AG20443 (cell line): ENCODE results near the gene CHRM1.
A peak's percentile ranks its signal among the peaks of the same experiment; 100 is the strongest.
"Not testable (repeated sequence)": the region's sequence is repeated elsewhere in the genome, so short reads cannot be mapped to it uniquely, and the experiment has no call there.

Experiments used
- DNase-seq: peaks from one replicate; pipeline ENCODE4 v3.0.0; 2012; ENCODE audit warnings: low spot score, mixed read lengths

The CHRM1 gene

GRCh38 chr11:62921201-62921572 lies at the start of gene CHRM1:
Gene CHRM1 (minus strand): TSS chr11:62921363. CDS start chr11:62911100, 10,263 bp downstream.
- DNase-seq, result no peak

- DNase-seq, result no peak
Measured at GRCh38 chr11:62965574-62965973, 44.4 kb upstream of the CHRM1 start.

GRCh38 chr11:62962391-62962790 lies 41.2 kb upstream of the CHRM1 start:
- DNase-seq, result no peak

- DNase-seq, result no peak
Measured at GRCh38 chr11:62961017-62961570, 39.9 kb upstream of the CHRM1 start.

GRCh38 chr11:62959422-62959980 lies 38.3 kb upstream of the CHRM1 start:
- no peak for DNase-seq

- DNase-seq, result peak; percentile 27
Measured at GRCh38 chr11:62958547-62959421, 37.6 kb upstream of the CHRM1 start.

- DNase-seq, result no peak
Measured at GRCh38 chr11:62957147-62957546, 36.0 kb upstream of the CHRM1 start.

GRCh38 chr11:62954478-62954877 lies 33.3 kb upstream of the CHRM1 start:
- DNase-seq, result no peak

- no peak for DNase-seq
Measured at GRCh38 chr11:62953811-62954210, 32.6 kb upstream of the CHRM1 start.

GRCh38 chr11:62948765-62949320 lies 27.7 kb upstream of the CHRM1 start:
- no peak for DNase-seq

GRCh38 chr11:62945538-62945937 lies 24.4 kb upstream of the CHRM1 start:
- DNase-seq, result not testable (repeated sequence)

- DNase-seq, result not testable (repeated sequence)
Measured at GRCh38 chr11:62937528-62937927, 16.4 kb upstream of the CHRM1 start.

GRCh38 chr11:62934496-62934785 lies 13.3 kb upstream of the CHRM1 start:
- DNase-seq, result no peak

GRCh38 chr11:62933750-62934495 lies 12.8 kb upstream of the CHRM1 start:
- no peak for DNase-seq

- DNase-seq, result no peak
Measured at GRCh38 chr11:62933285-62933684, 12.1 kb upstream of the CHRM1 start.

- DNase-seq, result no peak
Measured at GRCh38 chr11:62931499-62932278, 10.5 kb upstream of the CHRM1 start.

- DNase-seq, result no peak
Measured at GRCh38 chr11:62930666-62931065, 9.5 kb upstream of the CHRM1 start.

GRCh38 chr11:62930157-62930556 lies 9.0 kb upstream of the CHRM1 start:
- DNase-seq, result no peak

GRCh38 chr11:62928011-62928410 lies 6.8 kb upstream of the CHRM1 start:
- no peak for DNase-seq

GRCh38 chr11:62926680-62927455 lies 5.7 kb upstream of the CHRM1 start:
- no peak for DNase-seq
